Colonic mucosa (tissue), 4 donors: ENCODE results near the gene AKAP6. TPM values are rescaled to one million over a fixed set of nuclear protein-coding genes. Genes with fewer than 3 reads are reported as not detected.

Experiments
- DNase-seq: peaks from one replicate; pipeline ENCODE4 v3.0.0-alpha.2; 2020
- H3K27ac ChIP-seq: fragments of 200-600 bp; one replicate; pipeline ENCODE4 v1.8.0; 2021
- H3K27me3 ChIP-seq: fragments of 200-600 bp; one replicate; pipeline ENCODE4 v1.8.0; 2021
- H3K36me3 ChIP-seq: fragments of 200-600 bp; one replicate; pipeline ENCODE4 v1.8.0; 2021
- H3K4me1 ChIP-seq: fragments of 200-600 bp; one replicate; pipeline ENCODE4 v1.8.0; 2021; ENCODE audit warnings: mild to moderate bottlenecking
- H3K4me3 ChIP-seq: fragments of 200-600 bp; one replicate; pipeline ENCODE4 v1.8.0; 2021
- H3K9ac ChIP-seq, 2 donors: one replicate each; pipeline ENCODE4 v1.7.0; 2013; ENCODE audit warnings: control low read depth in 2 of 2, low read depth in 2 of 2, low read length in 2 of 2
- H3K9me3 ChIP-seq: fragments of 200-600 bp; one replicate; pipeline ENCODE4 v1.8.0; 2021
- CTCF ChIP-seq: fragments of 200-600 bp; IDR thresholded peaks from one replicate; pipeline ENCODE4 v1.8.0; 2022; ENCODE audit warnings: antibody characterized with exemption, mild to moderate bottlenecking
- intact Hi-C: fragments of 100-400 bp; cut with DNase I; formaldehyde crosslinking; loops from one replicate; pipeline ENCODE4 v1.14.1; 2022
- total RNA-seq, 2 donors: library from RNA; stranded (reverse); fragmentation: NEBNext Ultra II Directional in 1 of 2; extraction: Animal tissue kit (Norgen Biotek cat#: 25700) in 1 of 2; gene quantifications; one replicate each; pipeline ENCODE4 v1.2.1, GENCODE V29; 2021
- donor health status: healthy.
- donor health status: DM: no; HTN: no; CAD: no.
- donor health status: DM: no; HTN: no; CAD: no.

Gene AKAP6
- total RNA-seq, 2 donors from 2014 or later: 1.3 to 10.3 TPM

DNA sequence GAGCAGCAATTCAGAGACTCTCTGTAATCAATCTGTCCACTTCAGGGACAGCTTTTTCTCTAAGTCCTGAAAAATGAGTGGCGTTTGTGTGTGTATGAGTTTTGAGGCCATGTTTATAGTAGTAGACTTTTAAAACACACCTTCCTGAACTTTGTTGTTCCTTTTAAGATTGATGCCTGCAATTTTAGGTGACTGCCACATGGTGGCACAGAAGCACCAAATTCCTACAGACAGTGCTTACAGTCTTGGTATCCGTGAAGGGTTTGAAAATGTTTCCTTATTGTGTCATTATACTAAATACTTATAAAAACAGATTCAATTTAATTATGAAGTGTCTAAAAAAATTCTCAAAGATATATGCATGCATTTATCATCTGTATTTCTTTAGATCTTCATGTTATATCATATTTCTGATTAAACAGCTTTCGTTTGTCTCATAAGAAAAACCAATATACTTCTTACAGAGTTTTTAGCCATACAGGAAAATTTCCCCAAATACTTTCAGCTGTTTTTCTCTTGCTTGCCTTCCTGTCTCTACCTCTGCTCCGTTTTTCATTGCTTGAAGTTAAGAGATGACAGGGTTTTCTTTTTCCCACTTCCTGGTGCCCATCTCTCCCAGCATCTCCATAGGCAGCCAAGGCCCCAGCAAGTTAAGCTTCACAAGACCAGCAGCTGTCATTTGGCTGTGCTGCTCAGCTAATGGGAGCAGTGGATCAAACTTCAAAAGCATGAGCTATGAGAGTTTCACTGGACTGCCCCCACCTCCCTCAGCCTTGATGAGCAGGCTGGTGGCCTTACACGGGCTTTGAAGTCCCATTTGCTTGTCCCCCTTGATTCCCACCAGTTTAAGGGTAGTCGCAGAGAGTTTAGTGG, 259.6 kb downstream of the AKAP6 start:
- peak; percentile 50 for TF ChIP-seq CTCF
- Histone ChIP-seq H3K4me3 (no peak overlapping the region), H3K36me3 (no peaks in the 10 kb centered on the region), H3K9ac (no peak overlapping the region), H3K27me3 (no peaks in the 10 kb centered on the region), H3K9me3 (no peaks in the 10 kb centered on the region), H3K27ac (no peak overlapping the region), H3K4me1 (no peaks in the 10 kb centered on the region)
- intact Hi-C loops: no loop called here
- no peak for DNase-seq

DNA sequence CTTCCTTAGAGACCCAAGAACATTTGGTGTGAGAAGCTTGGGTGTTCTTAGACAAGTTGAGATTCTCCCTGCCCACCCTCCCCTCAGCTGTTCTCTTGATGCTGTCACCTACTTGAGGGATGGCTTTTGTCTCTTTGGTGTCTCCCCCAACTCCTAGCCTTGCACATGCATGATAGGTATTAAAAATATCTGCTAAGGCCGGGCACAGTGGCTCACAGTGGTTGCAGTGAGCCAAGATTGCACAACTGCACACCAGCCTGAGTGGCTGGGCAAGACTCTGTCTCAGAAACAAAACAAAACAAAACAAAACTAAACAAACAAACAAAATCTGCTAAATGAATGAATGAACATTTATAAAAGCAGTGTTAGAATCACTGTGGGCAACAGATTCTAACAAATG, 261.1 kb downstream of the AKAP6 start:
- TF ChIP-seq CTCF: no peak
- Histone ChIP-seq H3K9me3 (no peaks in the 10 kb centered on the region), H3K4me1 (no peaks in the 10 kb centered on the region), H3K27me3 (no peaks in the 10 kb centered on the region), H3K4me3 (no peak overlapping the region), H3K36me3 (no peaks in the 10 kb centered on the region), H3K27ac (no peak overlapping the region), H3K9ac (no peak overlapping the region)
- intact Hi-C loops: no loop called here
- DNase-seq: no peak

- Histone ChIP-seq H3K9me3 (no peaks in the 10 kb centered on the region), H3K27me3 (no peaks in the 10 kb centered on the region), H3K4me1 (no peaks in the 10 kb centered on the region), H3K9ac (no peak overlapping the region), H3K4me3 (no peak overlapping the region), H3K36me3 (no peaks in the 10 kb centered on the region), H3K27ac (no peak overlapping the region)
- intact Hi-C loops: no loop called here
- DNase-seq: no peak
- TF ChIP-seq CTCF: no peak
These were observed 264.3 kb downstream of the AKAP6 start for GRCh38 chr14:32593290-32593942.

DNA sequence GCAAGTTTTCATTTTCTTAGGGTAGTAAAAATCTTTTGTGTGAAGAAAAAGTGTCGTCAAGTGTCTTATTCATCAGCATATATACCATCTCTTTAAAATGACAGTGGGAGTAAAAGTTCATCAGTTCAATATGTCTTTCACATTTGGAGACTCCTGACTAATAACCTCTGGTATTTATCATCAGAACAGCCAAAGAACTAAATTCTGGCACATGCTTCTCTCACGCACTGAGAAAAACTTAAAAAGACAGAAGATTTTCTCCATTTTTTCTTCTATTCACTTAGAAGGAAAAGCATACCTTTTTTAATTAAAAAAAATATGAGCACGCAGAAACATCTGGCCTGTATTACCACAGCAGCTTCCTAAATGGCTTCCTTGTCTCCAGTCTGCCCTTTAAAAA, 265.7 kb downstream of the AKAP6 start:
- H3K27ac ChIP-seq: no peak overlapping the region
- H3K4me3 ChIP-seq: no peak overlapping the region
- no peaks in the 10 kb centered on the region for H3K4me1 ChIP-seq
- no peak overlapping the region for H3K9ac ChIP-seq
- TF ChIP-seq CTCF: no peak
- H3K27me3 ChIP-seq: no peaks in the 10 kb centered on the region
- H3K36me3 ChIP-seq: no peaks in the 10 kb centered on the region
- intact Hi-C loops: no loop called here
- H3K9me3 ChIP-seq: no peaks in the 10 kb centered on the region
- no peak for DNase-seq

- H3K4me3 ChIP-seq: no peak overlapping the region
- intact Hi-C loops: no loop called here
- DNase-seq: no peak
- TF ChIP-seq CTCF: no peak
- no peak overlapping the region for H3K9ac ChIP-seq
- H3K9me3 ChIP-seq: no peaks in the 10 kb centered on the region
- H3K36me3 ChIP-seq: no peaks in the 10 kb centered on the region
- no peaks in the 10 kb centered on the region for H3K27me3 ChIP-seq
- H3K27ac ChIP-seq: no peak overlapping the region
- H3K4me1 ChIP-seq: no peaks in the 10 kb centered on the region
These were observed 266.4 kb downstream of the AKAP6 start for GRCh38 chr14:32595497-32595896.
